Neural cell (in vitro differentiated cells): ENCODE measurements around the gene TACC3. TPM values are rescaled to one million over a fixed set of nuclear protein-coding genes. Genes with fewer than 3 reads are reported as not detected.
A peak's percentile ranks its signal among the peaks of the same experiment; 100 is the strongest.

Experiments
- H2AFZ ChIP-seq: fragments of 200-600, 300-800 bp; sonication (generic), shearing (Covaris generic); 2 replicates; pipeline ENCODE4 v1.6.0; 2014; ENCODE audit warnings: low read depth, mild to moderate bottlenecking, antibody characterized with exemption, low read length, moderate library complexity
- H3F3A ChIP-seq: fragments of 200-600 bp; shearing (Covaris generic); 2 replicates; pipeline ENCODE4 v1.6.1; 2016; ENCODE audit warnings: mild to moderate bottlenecking, moderate library complexity, mixed read lengths, antibody characterized with exemption, low read length; ENCODE audit not compliant: insufficient read depth, poor library complexity, severe bottlenecking
- H3K27ac ChIP-seq: fragments of 200-600, 300-800 bp; sonication (generic), shearing (Covaris generic); 2 replicates; pipeline ENCODE4 v1.5.1; 2014; ENCODE audit warnings: mild to moderate bottlenecking, low read length, moderate library complexity
- H3K27me3 ChIP-seq: fragments of 300-800, 200-600 bp; sonication (generic), shearing (Covaris generic); 2 replicates; pipeline ENCODE4 v1.6.0; 2014; ENCODE audit warnings: mild to moderate bottlenecking, low read depth, low read length, moderate library complexity; ENCODE audit not compliant: insufficient read depth
- H3K36me3 ChIP-seq: fragments of 300-800, 200-600 bp; sonication (generic), shearing (Covaris generic); 2 replicates; pipeline ENCODE4 v1.5.1; 2014; ENCODE audit warnings: mild to moderate bottlenecking, antibody characterized with exemption, low read length, moderate library complexity; ENCODE audit not compliant: insufficient read depth
- H3K4me2 ChIP-seq: fragments of 300-800, 200-600 bp; sonication (generic), shearing (Covaris generic); 2 replicates; pipeline ENCODE4 v1.6.0; 2014; ENCODE audit warnings: mild to moderate bottlenecking, low read length
- H3K4me3 ChIP-seq: fragments of 300-800, 200-600 bp; sonication (generic), shearing (Covaris generic); 2 replicates; pipeline ENCODE4 v1.5.1; 2014; ENCODE audit warnings: mild to moderate bottlenecking, low read length, moderate library complexity
- H3K79me2 ChIP-seq: fragments of 200-600 bp; shearing (Covaris generic); replicated peaks from 2 replicates; pipeline ENCODE4 v1.6.0; 2014; ENCODE audit warnings: mild to moderate bottlenecking, low read length, moderate library complexity; ENCODE audit not compliant: insufficient read depth
- H3K9ac ChIP-seq: fragments of 300-800, 200-600 bp; sonication (generic), shearing (Covaris generic); 2 replicates; pipeline ENCODE4 v1.6.1; 2016; ENCODE audit warnings: mild to moderate bottlenecking, low read length, mixed read lengths
- H3K9me2 ChIP-seq: fragments of 200-600 bp; shearing (Covaris generic); 2 replicates; pipeline ENCODE4 v1.6.1; 2016; ENCODE audit warnings: mild to moderate bottlenecking, low read length, mixed read lengths; ENCODE audit not compliant: insufficient read depth
- H3K9me3 ChIP-seq: fragments of 200-600, 300-800 bp; sonication (generic), shearing (Covaris generic); 2 replicates; pipeline ENCODE4 v1.6.1; 2016; ENCODE audit warnings: mild to moderate bottlenecking, mixed run types, low read length, moderate library complexity, mixed read lengths
- H4K20me1 ChIP-seq: fragments of 200-600 bp; shearing (Covaris generic); 2 replicates; pipeline ENCODE4 v1.6.1; 2016; ENCODE audit warnings: mild to moderate bottlenecking, mixed run types; ENCODE audit not compliant: insufficient read depth
- EP300 ChIP-seq: fragments of 450-650 bp; conservative IDR thresholded peaks from 2 replicates; pipeline ENCODE4 v1.6.1; 2014; ENCODE audit warnings: antibody characterized with exemption, mild to moderate bottlenecking, moderate library complexity; ENCODE audit not compliant: poor library complexity, severe bottlenecking
- EZH2 ChIP-seq: fragments of 200-600, 300-800 bp; shearing (Covaris generic), sonication (generic); IDR thresholded peaks from 2 replicates; pipeline ENCODE4 v1.6.1; 2014; ENCODE audit warnings: antibody characterized with exemption, low read length, borderline replicate concordance, mild to moderate bottlenecking; ENCODE audit not compliant: insufficient read depth, poor library complexity, severe bottlenecking
- MXI1 ChIP-seq: fragments of 450-650 bp; conservative IDR thresholded peaks from 2 replicates; pipeline ENCODE4 v1.6.1; 2014; ENCODE audit warnings: antibody characterized with exemption, mild to moderate bottlenecking; ENCODE audit not compliant: poor library complexity, severe bottlenecking
- POLR2AphosphoS5 ChIP-seq: IDR thresholded peaks from 2 replicates; pipeline ENCODE4 v1.6.1; 2012
- RAD21 ChIP-seq: fragments of 450-650 bp; conservative IDR thresholded peaks from 2 replicates; pipeline ENCODE4 v1.6.1; 2014; ENCODE audit warnings: antibody characterized with exemption, mild to moderate bottlenecking, moderate library complexity
- SMC3 ChIP-seq: fragments of 450-650 bp; conservative IDR thresholded peaks from 2 replicates; pipeline ENCODE4 v1.6.1; 2014; ENCODE audit warnings: antibody characterized with exemption, mild to moderate bottlenecking, moderate library complexity; ENCODE audit not compliant: poor library complexity
- TAF1 ChIP-seq: IDR thresholded peaks from 2 replicates; pipeline ENCODE4 v1.6.1; 2012; ENCODE audit warnings: low read depth
- polyA plus RNA-seq: library from polyadenylated mRNA; depleted of rRNA; stranded (reverse); fragments of >200 nt; gene quantifications from 2 replicates; pipeline ENCODE4 v1.2.3, GENCODE V29; 2014
- TF ChIP-seq, protein P1 (sequence below): IDR thresholded peaks from 2 replicates; pipeline ENCODE4 v1.6.1; 2012; ENCODE audit warnings: borderline replicate concordance
- TF ChIP-seq, protein P2 (sequence below): fragments of 450-650 bp; IDR thresholded peaks from 2 replicates; pipeline ENCODE4 v1.5.1; 2014; ENCODE audit warnings: antibody characterized with exemption, mild to moderate bottlenecking, moderate library complexity; ENCODE audit not compliant: poor library complexity, severe bottlenecking

Gene TACC3
- polyA plus RNA-seq, 1 donor from 2014 or later, result 2.6 TPM

DNA sequence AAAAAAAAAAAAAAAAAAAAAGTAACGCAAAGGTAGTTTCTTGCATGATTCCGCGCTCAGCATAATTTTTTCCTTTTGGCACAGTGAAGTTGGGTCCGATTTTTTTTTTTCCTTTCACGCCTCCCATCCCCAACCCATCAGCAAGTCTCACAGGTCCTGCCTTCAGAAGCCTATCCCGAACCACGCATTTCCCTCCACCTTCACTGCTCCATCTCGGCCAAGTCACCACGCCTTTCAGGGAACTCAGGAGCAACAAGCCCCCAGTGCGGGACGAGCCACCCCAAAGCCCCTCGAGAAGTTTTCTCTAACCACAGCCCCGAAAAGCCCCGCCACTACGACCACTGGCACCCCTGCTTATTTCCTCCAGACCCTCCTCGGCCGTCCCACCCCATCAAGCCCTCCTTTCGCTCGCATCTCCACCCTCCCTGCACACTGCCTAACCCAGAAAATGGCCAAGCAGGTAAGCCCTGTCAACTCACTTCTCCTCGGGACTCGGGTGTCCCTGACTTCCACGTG, 10.2 kb upstream of the TACC3 start:
- H3F3A ChIP-seq, result no peaks in the 10 kb centered on the region
- no peaks in the 10 kb centered on the region for H3K36me3 ChIP-seq
- TF ChIP-seq MXI1 (no peak), EP300 (no peak), POLR2AphosphoS5 (no peak)
- H3K79me2 ChIP-seq, result peaks cover 32% of the 10 kb centered on the region
- peak overlapping the region; percentile 65 for H3K27ac ChIP-seq
- H3K9ac ChIP-seq, result peak overlapping the region; percentile 83
- H4K20me1 ChIP-seq, result no peaks in the 10 kb centered on the region
- peak overlapping the region; percentile 94 for H3K4me2 ChIP-seq
- no peaks in the 10 kb centered on the region for H3K27me3 ChIP-seq
- no peaks in the 10 kb centered on the region for H3K9me3 ChIP-seq
- H3K4me3 ChIP-seq, result peak overlapping the region; percentile 97
- H3K9me2 ChIP-seq, result no peaks in the 10 kb centered on the region
- H2AFZ ChIP-seq, result peak overlapping the region; percentile 40

DNA sequence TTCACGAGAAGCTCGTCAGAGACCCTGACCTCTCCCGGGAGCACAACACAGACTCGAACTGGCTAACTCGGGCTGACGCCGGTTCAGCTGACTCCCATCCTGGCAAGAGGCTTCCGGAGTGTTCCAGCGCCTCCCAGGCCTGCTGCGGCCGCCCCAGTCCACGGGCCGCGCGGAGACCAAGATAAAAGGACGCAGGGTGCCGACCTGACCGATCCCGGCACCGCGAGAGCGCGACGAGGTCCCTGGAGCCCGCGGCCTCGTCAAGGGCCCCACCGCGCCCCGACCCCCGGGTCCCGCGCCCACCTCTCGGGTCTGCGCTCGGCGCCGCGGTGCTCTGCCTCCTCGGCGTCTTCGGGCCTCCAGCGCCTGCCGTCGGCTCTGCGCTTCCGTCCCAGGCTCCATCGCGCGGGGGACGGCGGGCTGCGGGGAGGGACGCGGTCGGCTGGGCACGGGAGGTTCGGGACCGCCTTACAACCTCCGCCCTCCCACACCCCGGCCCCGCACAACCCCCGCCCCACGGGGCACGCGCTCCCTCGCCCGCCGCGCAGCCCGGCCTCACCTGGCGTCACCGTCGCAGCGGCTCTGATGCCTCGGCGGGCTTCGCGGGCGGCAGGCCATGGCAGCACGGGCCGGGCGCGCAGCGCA, 9.6 kb upstream of the TACC3 start:
- H3K9me2 ChIP-seq, result no peaks in the 10 kb centered on the region
- no peaks in the 10 kb centered on the region for H3K27me3 ChIP-seq
- peak overlapping the region; percentile 97 for H3K4me3 ChIP-seq
- TF ChIP-seq, protein P1, sequence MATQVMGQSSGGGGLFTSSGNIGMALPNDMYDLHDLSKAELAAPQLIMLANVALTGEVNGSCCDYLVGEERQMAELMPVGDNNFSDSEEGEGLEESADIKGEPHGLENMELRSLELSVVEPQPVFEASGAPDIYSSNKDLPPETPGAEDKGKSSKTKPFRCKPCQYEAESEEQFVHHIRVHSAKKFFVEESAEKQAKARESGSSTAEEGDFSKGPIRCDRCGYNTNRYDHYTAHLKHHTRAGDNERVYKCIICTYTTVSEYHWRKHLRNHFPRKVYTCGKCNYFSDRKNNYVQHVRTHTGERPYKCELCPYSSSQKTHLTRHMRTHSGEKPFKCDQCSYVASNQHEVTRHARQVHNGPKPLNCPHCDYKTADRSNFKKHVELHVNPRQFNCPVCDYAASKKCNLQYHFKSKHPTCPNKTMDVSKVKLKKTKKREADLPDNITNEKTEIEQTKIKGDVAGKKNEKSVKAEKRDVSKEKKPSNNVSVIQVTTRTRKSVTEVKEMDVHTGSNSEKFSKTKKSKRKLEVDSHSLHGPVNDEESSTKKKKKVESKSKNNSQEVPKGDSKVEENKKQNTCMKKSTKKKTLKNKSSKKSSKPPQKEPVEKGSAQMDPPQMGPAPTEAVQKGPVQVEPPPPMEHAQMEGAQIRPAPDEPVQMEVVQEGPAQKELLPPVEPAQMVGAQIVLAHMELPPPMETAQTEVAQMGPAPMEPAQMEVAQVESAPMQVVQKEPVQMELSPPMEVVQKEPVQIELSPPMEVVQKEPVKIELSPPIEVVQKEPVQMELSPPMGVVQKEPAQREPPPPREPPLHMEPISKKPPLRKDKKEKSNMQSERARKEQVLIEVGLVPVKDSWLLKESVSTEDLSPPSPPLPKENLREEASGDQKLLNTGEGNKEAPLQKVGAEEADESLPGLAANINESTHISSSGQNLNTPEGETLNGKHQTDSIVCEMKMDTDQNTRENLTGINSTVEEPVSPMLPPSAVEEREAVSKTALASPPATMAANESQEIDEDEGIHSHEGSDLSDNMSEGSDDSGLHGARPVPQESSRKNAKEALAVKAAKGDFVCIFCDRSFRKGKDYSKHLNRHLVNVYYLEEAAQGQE, result peak; percentile 50
- TF ChIP-seq MXI1 (peak; percentile 20), SMC3 (no peak)
- H3K4me2 ChIP-seq, result peak overlapping the region; percentile 94
- no peaks in the 10 kb centered on the region for H4K20me1 ChIP-seq
- H2AFZ ChIP-seq, result peak overlapping the region; percentile 40
- no peaks in the 10 kb centered on the region for H3K9me3 ChIP-seq
- H3K27ac ChIP-seq, result peak overlapping the region; percentile 65
- H3K36me3 ChIP-seq, result no peaks in the 10 kb centered on the region
- H3K9ac ChIP-seq, result peak overlapping the region; percentile 83
- peaks cover 32% of the 10 kb centered on the region for H3K79me2 ChIP-seq
- no peaks in the 10 kb centered on the region for H3F3A ChIP-seq

DNA sequence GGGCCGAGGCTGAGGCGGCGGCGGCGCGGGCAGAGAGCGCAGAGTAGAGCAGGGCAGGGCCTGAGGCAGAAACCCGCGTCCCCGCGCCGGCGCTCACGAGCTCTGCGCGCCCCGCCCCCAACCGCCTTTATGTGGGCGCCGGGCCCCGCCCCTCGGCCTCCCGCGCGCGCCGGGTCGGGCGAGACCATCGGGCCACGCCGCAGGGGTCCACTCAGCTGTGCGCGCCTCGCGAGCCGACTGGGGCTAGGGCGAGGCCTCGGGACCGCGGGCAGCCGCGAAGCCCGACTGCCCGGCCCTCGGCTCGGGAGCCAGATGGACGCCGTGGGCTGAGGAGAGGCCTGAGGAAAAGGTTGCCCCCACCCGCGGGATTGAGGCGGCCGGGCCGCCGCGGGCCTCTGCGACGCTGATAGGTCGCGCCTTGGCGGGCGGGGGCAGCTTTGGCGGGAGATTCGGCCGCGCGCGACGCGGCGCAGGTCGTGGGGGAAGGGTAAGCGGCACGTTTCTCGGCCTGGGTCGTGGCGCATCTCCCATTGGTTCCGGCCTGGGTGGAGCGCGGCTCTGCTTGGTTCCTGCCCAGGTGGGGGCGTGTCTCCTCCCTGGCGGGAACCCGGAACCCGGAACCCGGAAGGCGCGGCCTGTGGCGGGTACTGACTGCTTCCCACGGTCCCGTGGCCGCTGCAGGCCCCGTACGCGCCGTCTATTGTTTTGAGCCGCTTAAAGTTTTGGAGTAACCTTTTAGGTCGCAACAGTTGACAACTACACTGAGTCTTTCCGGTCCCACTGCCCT, 8.9 kb upstream of the TACC3 start, which contains the start of gene SLBP:
Gene SLBP (minus strand): TSS at position 104 of the 787 bp plus-strand sequence. CDS start 131 bp downstream, outside the sequence.
- peak within 1 kb of the TSS; percentile 83 for H3K9ac ChIP-seq
- no peaks in the 10 kb centered on the region for H4K20me1 ChIP-seq
- no peaks in the 10 kb centered on the region for H3K9me2 ChIP-seq
- no peaks in the 10 kb centered on the region for H3K36me3 ChIP-seq
- peak within 1 kb of the TSS; percentile 60 for H2AFZ ChIP-seq
- no peaks in the 10 kb centered on the region for H3K9me3 ChIP-seq
- peak within 1 kb of the TSS; percentile 94 for H3K4me2 ChIP-seq
- H3F3A ChIP-seq, result no peaks in the 10 kb centered on the region
- peak within 1 kb of the TSS; percentile 65 for H3K27ac ChIP-seq
- peaks cover 32% of the 10 kb centered on the region for H3K79me2 ChIP-seq
- peak within 1 kb of the TSS; percentile 97 for H3K4me3 ChIP-seq
- no peaks in the 10 kb centered on the region for H3K27me3 ChIP-seq
- TF ChIP-seq, protein P1, result peak; percentile 2
- TF ChIP-seq MXI1 (peak; percentile 98), EZH2 (no peak), POLR2AphosphoS5 (peak; percentile 83), TAF1 (no peak), SMC3 (no peak), RAD21 (no peak), EP300 (peak; percentile 72)
- TF ChIP-seq, protein P2, sequence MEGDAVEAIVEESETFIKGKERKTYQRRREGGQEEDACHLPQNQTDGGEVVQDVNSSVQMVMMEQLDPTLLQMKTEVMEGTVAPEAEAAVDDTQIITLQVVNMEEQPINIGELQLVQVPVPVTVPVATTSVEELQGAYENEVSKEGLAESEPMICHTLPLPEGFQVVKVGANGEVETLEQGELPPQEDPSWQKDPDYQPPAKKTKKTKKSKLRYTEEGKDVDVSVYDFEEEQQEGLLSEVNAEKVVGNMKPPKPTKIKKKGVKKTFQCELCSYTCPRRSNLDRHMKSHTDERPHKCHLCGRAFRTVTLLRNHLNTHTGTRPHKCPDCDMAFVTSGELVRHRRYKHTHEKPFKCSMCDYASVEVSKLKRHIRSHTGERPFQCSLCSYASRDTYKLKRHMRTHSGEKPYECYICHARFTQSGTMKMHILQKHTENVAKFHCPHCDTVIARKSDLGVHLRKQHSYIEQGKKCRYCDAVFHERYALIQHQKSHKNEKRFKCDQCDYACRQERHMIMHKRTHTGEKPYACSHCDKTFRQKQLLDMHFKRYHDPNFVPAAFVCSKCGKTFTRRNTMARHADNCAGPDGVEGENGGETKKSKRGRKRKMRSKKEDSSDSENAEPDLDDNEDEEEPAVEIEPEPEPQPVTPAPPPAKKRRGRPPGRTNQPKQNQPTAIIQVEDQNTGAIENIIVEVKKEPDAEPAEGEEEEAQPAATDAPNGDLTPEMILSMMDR, result peak; percentile 15
